NCI-H2107 (cell line): ENCODE results near the gene PDE5A.
"Not testable (repeated sequence)": the region's sequence is repeated elsewhere in the genome, so short reads cannot be mapped to it uniquely, and the experiment has no call there.

ENCODE experiments used
- DNase-seq: peaks from one replicate; lab custom pipeline; 2025; lab: John Stamatoyannopoulos, UW

Gene PDE5A

GRCh38 chr4:119628281-119629141, at the start of gene PDE5A:
TSS of gene PDE5A (minus strand) at chr4:119628804. CDS start at chr4:119628671, 133 bp downstream.
- peak; percentile 36 for DNase-seq

GRCh38 chr4:119676101-119676500, 47.5 kb upstream of the PDE5A start:
- DNase-seq = no peak

GRCh38 chr4:119675391-119675790, 46.8 kb upstream of the PDE5A start:
- DNase-seq = no peak

GRCh38 chr4:119672938-119673337, 44.3 kb upstream of the PDE5A start:
- no peak for DNase-seq

GRCh38 chr4:119672086-119672485, 43.5 kb upstream of the PDE5A start:
- DNase-seq = no peak

GRCh38 chr4:119671205-119671604, 42.6 kb upstream of the PDE5A start:
- no peak for DNase-seq

GRCh38 chr4:119667802-119668201, 39.2 kb upstream of the PDE5A start:
- no peak for DNase-seq

- no peak for DNase-seq
Measured at GRCh38 chr4:119666653-119667091, 38.1 kb upstream of the PDE5A start.

- no peak for DNase-seq
Measured at GRCh38 chr4:119665752-119666151, 37.1 kb upstream of the PDE5A start.

- no peak for DNase-seq
Measured at GRCh38 chr4:119664168-119664907, 35.7 kb upstream of the PDE5A start.

GRCh38 chr4:119663160-119663788, 34.7 kb upstream of the PDE5A start:
- DNase-seq = no peak

GRCh38 chr4:119662612-119663011, 34.0 kb upstream of the PDE5A start:
- DNase-seq = not testable (repeated sequence)

GRCh38 chr4:119661231-119661630, 32.6 kb upstream of the PDE5A start:
- DNase-seq = no peak

- DNase-seq = no peak
Measured at GRCh38 chr4:119659576-119659975, 31.0 kb upstream of the PDE5A start.

GRCh38 chr4:119657111-119657611, 28.6 kb upstream of the PDE5A start:
- no peak for DNase-seq

- no peak for DNase-seq
Measured at GRCh38 chr4:119656342-119656741, 27.7 kb upstream of the PDE5A start.

- DNase-seq = no peak
Measured at GRCh38 chr4:119655111-119655837, 26.7 kb upstream of the PDE5A start.

GRCh38 chr4:119653990-119654389, 25.4 kb upstream of the PDE5A start:
- no peak for DNase-seq

- DNase-seq = no peak
Measured at GRCh38 chr4:119652998-119653397, 24.4 kb upstream of the PDE5A start.

- no peak for DNase-seq
Measured at GRCh38 chr4:119648398-119648797, 19.8 kb upstream of the PDE5A start.

- DNase-seq = no peak
Measured at GRCh38 chr4:119647558-119647957, 19.0 kb upstream of the PDE5A start.
